Gastrocnemius medialis (tissue), 4 donors: ENCODE results near the gene FLT3LG. TPM values are rescaled to one million over a fixed set of nuclear protein-coding genes. Genes with fewer than 3 reads are reported as not detected.

ENCODE experiments used
- ATAC-seq, 2 donors: fragments of 150-250 bp; one replicate each; pipeline ENCODE4 v1.9.1; 2016
- DNase-seq, 2 donors: peaks; one replicate each; pipeline ENCODE4 v3.0.0-alpha.2; 2019
- H3K27ac ChIP-seq, 4 donors: fragments of 200-600 bp; sonication (generic); 1 replicate in 1 of 4; 2 replicates in 3 of 4; pipeline ENCODE4 v1.5.1; 2016 to 2018; ENCODE audit warnings: mild to moderate bottlenecking in 2 of 4, moderate library complexity in 1 of 4
- H3K27me3 ChIP-seq, 3 donors: fragments of 200-600 bp; sonication (generic) in 2 of 3; 1 replicate in 1 of 3; 2 replicates in 2 of 3; pipeline versions ENCODE4 v1.5.1 to v1.6.0; 2016 to 2019; ENCODE audit warnings: mild to moderate bottlenecking in 1 of 3, moderate library complexity in 1 of 3
- H3K36me3 ChIP-seq, 2 donors: fragments of 200-600 bp; sonication (generic) in 1 of 2; one replicate each; pipeline ENCODE4 v1.5.1; 2017 to 2018
- H3K4me1 ChIP-seq, 2 donors: fragments of 200-600 bp; sonication (generic) in 1 of 2; one replicate each; pipeline ENCODE4 v1.5.1; 2016 to 2017; ENCODE audit warnings: mild to moderate bottlenecking in 2 of 2
- H3K4me3 ChIP-seq, 4 donors: fragments of 200-600 bp; sonication (generic) in 3 of 4; 1 replicate in 1 of 4; 2 replicates in 3 of 4; pipeline ENCODE4 v1.5.1; 2016 to 2019; ENCODE audit warnings: mild to moderate bottlenecking in 2 of 4
- H3K9me3 ChIP-seq, 3 donors: fragments of 200-600 bp; sonication (generic) in 2 of 3; 1 replicate in 1 of 3; 2 replicates in 2 of 3; pipeline ENCODE4 v1.5.1; 2016 to 2019
- CTCF ChIP-seq, 5 experiments: fragments of 450-650 bp in 3 of 5; fragments of 200-600 bp in 2 of 5; sonication (generic) in 2 of 5; IDR thresholded peaks in 4 of 5; conservative IDR thresholded peaks in 1 of 5; 1 replicate in 4 of 5; 2 replicates in 1 of 5; pipeline ENCODE4 v1.5.1; 2016 to 2019; ENCODE audit warnings: antibody characterized with exemption in 5 of 5, mild to moderate bottlenecking in 3 of 5, moderate library complexity in 3 of 5
- POLR2A ChIP-seq, 2 donors: fragments of 450-650 bp; IDR thresholded peaks; one replicate each; pipeline ENCODE4 v1.6.1; 2017; ENCODE audit warnings: antibody characterized with exemption in 2 of 2, mild to moderate bottlenecking in 2 of 2, moderate library complexity in 2 of 2
- in situ Hi-C, 4 donors: fragments of 200-750 bp; cut with MboI; loops; one replicate each; pipeline versions ENCODE4 v1.15.0 to v1.8.0; 2017; ENCODE audit warnings: low sequenced_read_pairs in 4 of 4
- intact Hi-C: fragments of 100-400 bp; cut with DNase I; formaldehyde crosslinking; loops from one replicate; pipeline ENCODE4 v1.15.1; 2023; ENCODE audit warnings: low total_unique reads
- total RNA-seq, 4 donors: library from RNA; depleted of rRNA; stranded (reverse); fragments of >200 nt; gene quantifications; one replicate each; pipeline versions ENCODE4 v1.1.0 to v1.2.3, GENCODE V29; 2016

The FLT3LG gene
- total RNA-seq, 4 donors from 2014 or later, result 0.91 to 2.7 (median 1.2) TPM

GRCh38 chr19:49491804-49492572, 18.0 kb downstream of the FLT3LG start:
- Histone ChIP-seq H3K9me3 (no peaks in the 10 kb centered on the region), H3K36me3 (peaks cover 0 to 38% of the 10 kb centered on the region in 2 donors), H3K4me1 (peaks cover 24 to 32% of the 10 kb centered on the region in 2 donors), H3K27ac (peak overlapping the region in 1 of 4 donors; percentile 44), H3K27me3 (no peaks in the 10 kb centered on the region), H3K4me3 (no peak overlapping the region)
- ATAC-seq (no peak), DNase-seq (no peak)
- intact Hi-C loops (no loop called here), in situ Hi-C loops (no loop called here)
- TF ChIP-seq POLR2A (IDR thresholded peaks at IDR 0.05) (no peak), CTCF (IDR thresholded peaks at IDR 0.05 in 4 of 5, conservative IDR thresholded peaks at IDR 0.05 in 1 of 5) (no peak)

- Histone ChIP-seq H3K4me3 (no peak overlapping the region), H3K36me3 (peaks cover 0 to 42% of the 10 kb centered on the region in 2 donors)
Observed at GRCh38 chr19:49492573-49493405, 18.8 kb downstream of the FLT3LG start.

GRCh38 chr19:49496574-49497008, 22.6 kb downstream of the FLT3LG start:
- intact Hi-C loops (loop anchor here (1.0 to 5.0 kb wide), 4 partner anchors 9 to 381 kb away; partner anchors contain the start of genes AKT1S1, ALDH16A1, PRMT1 and RPL13A), in situ Hi-C loops (loop anchor here in 1 of 4 donors (5.0 kb wide), 1 partner anchor 76 kb away; no protein-coding TSS in a partner anchor)
- DNase-seq (no peak), ATAC-seq (no peak)
- Histone ChIP-seq H3K4me1 (peaks cover 27 to 31% of the 10 kb centered on the region in 2 donors), H3K36me3 (peaks cover 0 to 43% of the 10 kb centered on the region in 2 donors), H3K9me3 (no peaks in the 10 kb centered on the region), H3K27ac (peak overlapping the region; percentile 93 to 98 (median 96)), H3K27me3 (no peaks in the 10 kb centered on the region), H3K4me3 (peak overlapping the region; percentile 79 to 96 (median 90))
- peak in 1 of 5 experiments; percentile 2 for TF ChIP-seq CTCF (IDR thresholded peaks at IDR 0.05 in 4 of 5, conservative IDR thresholded peaks at IDR 0.05 in 1 of 5)
- TF ChIP-seq POLR2A (IDR thresholded peaks at IDR 0.05), result peak in 1 of 2 donors; percentile 3

More at GRCh38 chr19:49492573-49493405, 18.8 kb downstream of the FLT3LG start:
- no peaks in the 10 kb centered on the region for H3K27me3 ChIP-seq
- no peaks in the 10 kb centered on the region for H3K9me3 ChIP-seq
- intact Hi-C loops (no loop called here), in situ Hi-C loops (no loop called here)
- no peak for TF ChIP-seq POLR2A (IDR thresholded peaks at IDR 0.05)
- TF ChIP-seq CTCF (IDR thresholded peaks at IDR 0.05 in 4 of 5, conservative IDR thresholded peaks at IDR 0.05 in 1 of 5), result no peak
- peak overlapping the region in 2 of 4 donors; percentile 35 to 44 for H3K27ac ChIP-seq
- no peak for DNase-seq
- ATAC-seq, result no peak
- peaks cover 32 to 39% of the 10 kb centered on the region in 2 donors for H3K4me1 ChIP-seq

- H3K27me3 ChIP-seq, result no peaks in the 10 kb centered on the region
- TF ChIP-seq CTCF (IDR thresholded peaks at IDR 0.05 in 4 of 5, conservative IDR thresholded peaks at IDR 0.05 in 1 of 5) (no peak), POLR2A (IDR thresholded peaks at IDR 0.05) (peak; percentile 24 to 62)
- ATAC-seq (no peak), DNase-seq (peak; percentile 48 to 63)
- H3K9me3 ChIP-seq, result no peaks in the 10 kb centered on the region
- H3K36me3 ChIP-seq, result peaks cover 0 to 36% of the 10 kb centered on the region in 2 donors
- H3K27ac ChIP-seq, result peak overlapping the region; percentile 93 to 98 (median 96)
- H3K4me1 ChIP-seq, result peaks cover 27 to 31% of the 10 kb centered on the region in 2 donors
- in situ Hi-C loops, result loop anchor here in 1 of 4 donors (5.0 kb wide), 1 partner anchor 75 kb away; no protein-coding TSS in a partner anchor
- H3K4me3 ChIP-seq, result peak overlapping the region; percentile 79 to 96 (median 90)
- intact Hi-C loops, result loop anchor here (2.0 to 5.0 kb wide), 3 partner anchors 44 to 380 kb away; partner anchors contain the start of genes AKT1S1, ALDH16A1, PRMT1 and TBC1D17
Observed at GRCh38 chr19:49497047-49497788, 23.2 kb downstream of the FLT3LG start.
